Stimulated activated CD8-positive, alpha-beta memory T cell treated with anti-CD3 and anti-CD28 coated beads, Interleukin-4, amount 100 ng/mL, for 4 hours (primary cell): ENCODE measurements around the gene H1-8.
"Not testable (repeated sequence)": the region's sequence is repeated elsewhere in the genome, so short reads cannot be mapped to it uniquely, and the experiment has no call there.

Experiments used
- DNase-seq, 2 donors: peaks; one replicate each; pipeline ENCODE4 v3.0.0-alpha.2; 2020; ENCODE audit warnings: low read depth in 2 of 2, low spot score in 1 of 2

Gene H1-8

GRCh38 chr3:129543156-129543790 lies at the start of gene H1-8:
H1-8 (plus strand) TSS chr3:129543175; CDS start chr3:129543219, 44 bp downstream.
- DNase-seq: no peak

GRCh38 chr3:129493206-129493605 lies 49.8 kb upstream of the H1-8 start:
- DNase-seq: no peak

- not testable (repeated sequence) for DNase-seq
These were observed 48.5 kb upstream of the H1-8 start for GRCh38 chr3:129494499-129494898.

GRCh38 chr3:129495006-129495639 lies 47.9 kb upstream of the H1-8 start:
- not testable (repeated sequence) for DNase-seq

DNA sequence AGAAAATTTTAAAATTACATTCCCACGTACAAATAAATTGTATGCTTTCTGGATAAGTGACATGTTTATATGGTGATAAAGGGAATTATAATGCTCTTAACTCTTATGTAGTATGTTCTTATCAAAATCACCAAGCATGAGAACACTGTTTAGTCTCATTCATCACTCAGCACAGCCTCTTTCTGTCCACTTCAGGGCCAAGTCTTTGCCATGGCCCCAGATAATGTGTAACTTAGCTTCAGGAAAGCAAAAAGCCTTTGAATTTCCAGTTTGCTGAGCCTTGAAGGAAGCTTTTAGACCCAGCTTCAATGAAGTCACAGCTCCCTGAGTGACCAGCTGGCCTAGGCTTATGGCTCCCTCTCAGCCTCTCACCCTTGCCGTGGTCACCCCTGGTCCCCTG lies 45.1 kb upstream of the H1-8 start:
- DNase-seq: not testable (repeated sequence)

DNA sequence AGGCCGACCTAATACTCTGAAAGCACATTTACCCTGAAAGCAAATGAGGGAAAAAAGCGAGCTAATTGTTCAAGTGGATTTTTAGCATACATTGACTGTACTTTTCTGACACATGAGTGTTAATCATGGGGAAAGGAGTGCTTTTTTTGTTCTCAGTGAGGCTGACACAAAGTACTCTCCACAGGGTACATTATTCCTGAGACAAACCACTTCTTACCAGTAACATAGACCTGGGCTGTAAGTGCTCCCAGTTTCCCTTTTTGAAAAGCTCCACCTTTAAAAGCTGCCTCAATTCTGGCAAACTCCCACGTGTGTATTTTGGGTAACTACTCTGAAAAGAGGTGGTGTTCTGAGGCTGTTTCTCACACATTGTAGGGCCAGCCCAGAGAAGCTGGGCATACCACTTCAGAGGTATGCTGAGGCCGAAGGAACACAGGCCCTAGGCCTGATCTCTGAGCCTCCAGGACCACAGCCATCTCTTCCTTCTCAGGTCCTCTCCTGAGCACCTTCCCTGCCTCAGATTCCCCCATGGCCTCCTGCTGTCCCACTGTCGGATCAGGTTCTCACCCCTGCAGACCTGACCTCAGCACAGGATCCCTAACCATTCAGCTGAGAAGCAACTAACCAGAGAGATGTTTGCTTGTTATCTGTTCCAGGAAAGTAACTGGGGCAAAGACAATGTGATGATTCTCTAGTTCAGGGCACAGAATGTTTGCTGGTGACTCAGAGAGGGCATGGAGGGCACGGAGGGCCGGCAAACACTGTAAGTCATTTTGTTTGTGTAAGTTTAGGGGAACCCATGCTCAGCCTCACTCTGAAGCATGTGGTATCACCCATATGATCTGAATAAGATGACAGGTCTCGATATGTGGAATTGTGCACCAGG lies 44.1 kb upstream of the H1-8 start:
- not testable (repeated sequence) for DNase-seq

- DNase-seq: not testable (repeated sequence)
These were observed 43.2 kb upstream of the H1-8 start for GRCh38 chr3:129499604-129500333.

DNA sequence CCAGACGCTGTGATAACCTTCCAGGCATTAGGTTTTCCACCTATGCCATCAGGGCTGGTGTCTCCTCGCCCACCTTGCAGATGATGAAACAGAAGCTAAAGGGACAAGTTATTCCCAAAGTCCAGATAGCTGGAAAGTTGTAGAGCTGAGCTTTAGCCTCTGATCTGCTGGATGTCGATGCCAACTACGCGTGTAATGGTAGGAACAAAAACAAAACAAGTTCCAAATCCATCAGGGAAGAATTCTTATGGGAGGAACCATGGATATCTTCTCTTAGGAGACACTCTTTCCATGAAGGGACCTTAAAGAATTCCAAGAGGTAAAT lies 42.7 kb upstream of the H1-8 start:
- DNase-seq: no peak

DNA sequence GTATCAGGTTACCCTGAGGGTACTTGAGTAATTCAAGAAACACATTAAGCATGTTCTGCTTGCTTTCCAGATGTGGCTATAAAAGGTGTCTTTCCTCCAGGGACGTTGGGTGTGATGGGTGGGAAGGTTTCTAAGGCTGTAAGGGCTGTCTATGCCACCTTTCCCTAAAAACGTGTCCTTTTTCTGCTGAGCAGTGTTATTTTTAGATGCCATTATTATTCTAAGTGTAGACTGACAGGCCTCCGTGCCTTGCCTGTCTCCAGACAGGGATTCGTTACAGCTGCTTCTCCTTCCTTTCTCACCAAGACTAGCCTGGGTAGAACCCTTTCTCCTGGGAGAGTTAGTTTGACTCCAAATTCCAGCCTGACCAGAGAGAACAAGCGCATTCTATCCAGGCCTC lies 41.3 kb upstream of the H1-8 start:
- DNase-seq: no peak

DNA sequence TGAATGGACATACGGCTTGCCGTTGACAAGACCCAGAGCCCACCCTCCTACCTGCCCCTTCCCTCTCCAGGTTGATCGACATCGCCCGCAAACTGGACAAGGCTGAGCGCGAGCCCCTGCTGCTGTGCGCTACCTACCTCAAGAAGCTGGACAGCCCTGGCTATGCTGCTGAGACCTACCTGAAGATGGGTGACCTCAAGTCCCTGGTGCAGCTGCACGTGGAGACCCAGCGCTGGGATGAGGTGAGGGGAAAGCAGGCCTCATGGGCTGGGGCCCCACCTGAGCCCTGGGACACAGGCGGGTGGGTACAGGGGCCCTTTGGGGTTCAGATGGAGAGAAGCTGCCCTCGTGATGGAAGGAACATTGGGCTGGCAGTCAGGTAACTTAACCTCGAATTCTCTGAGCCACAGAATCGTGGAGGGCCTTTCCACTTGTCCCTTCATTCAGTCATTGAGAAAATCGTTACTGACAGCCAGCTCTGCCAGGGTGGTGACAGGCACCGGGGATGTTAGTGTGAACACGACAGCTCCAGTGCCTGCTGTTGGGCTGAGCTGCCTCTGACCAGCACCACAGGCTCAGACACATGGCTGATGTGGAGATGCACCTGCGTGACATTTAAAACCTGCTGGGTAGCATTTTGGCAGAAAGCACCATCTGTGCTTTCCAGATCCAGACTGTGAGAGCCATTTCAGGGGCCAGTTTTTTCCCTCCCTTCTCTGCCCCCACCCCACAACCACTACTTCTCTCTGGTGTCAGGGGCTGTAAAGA lies 40.1 kb upstream of the H1-8 start:
- no peak for DNase-seq

- no peak for DNase-seq
These were observed 39.3 kb upstream of the H1-8 start for GRCh38 chr3:129503471-129504291.

- no peak for DNase-seq
These were observed 38.4 kb upstream of the H1-8 start for GRCh38 chr3:129504471-129505100.

GRCh38 chr3:129505341-129505740 lies 37.6 kb upstream of the H1-8 start:
- DNase-seq: no peak

GRCh38 chr3:129506231-129506742 lies 36.7 kb upstream of the H1-8 start:
- DNase-seq: no peak

- no peak for DNase-seq
These were observed 35.7 kb upstream of the H1-8 start for GRCh38 chr3:129507181-129507831.

DNA sequence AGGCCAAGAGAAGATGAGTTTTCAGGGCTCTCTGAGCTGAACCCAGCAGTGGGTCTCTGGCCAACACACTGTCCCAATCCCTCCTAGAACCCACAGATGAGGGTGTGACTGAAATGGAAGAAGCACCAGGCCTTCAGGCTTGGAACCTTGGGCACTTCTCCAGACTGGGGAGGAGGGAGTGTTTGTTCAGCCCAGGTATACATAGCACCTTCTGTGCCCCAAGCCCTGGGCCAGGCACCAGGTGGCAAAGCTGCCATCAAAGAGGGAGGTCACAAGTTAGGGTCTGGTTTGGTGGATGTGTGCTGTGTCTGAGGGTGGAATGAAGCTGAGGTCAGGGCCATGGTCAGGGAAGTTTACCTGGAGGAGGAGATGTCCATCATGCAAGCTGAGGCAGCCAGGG lies 30.4 kb upstream of the H1-8 start:
- DNase-seq: no peak

GRCh38 chr3:129513705-129514104 lies 29.3 kb upstream of the H1-8 start:
- DNase-seq: no peak

- DNase-seq: no peak
These were observed 28.9 kb upstream of the H1-8 start for GRCh38 chr3:129514110-129514509.

- no peak for DNase-seq
These were observed 28.4 kb upstream of the H1-8 start for GRCh38 chr3:129514563-129514962.
